Activated CD4-positive, CD25-positive, alpha-beta regulatory T cell treated with anti-CD3 and anti-CD28 coated beads, Interleukin-2, amount 50 U/mL, for 72 hours (primary cell): ENCODE measurements around the gene LRG1.
A peak's percentile ranks its signal among the peaks of the same experiment; 100 is the strongest.
"Not testable (repeated sequence)": the region's sequence is repeated elsewhere in the genome, so short reads cannot be mapped to it uniquely, and the experiment has no call there.

Source experiments
- DNase-seq: peaks from one replicate; pipeline ENCODE4 v3.0.0; 2021

LRG1 gene

DNA sequence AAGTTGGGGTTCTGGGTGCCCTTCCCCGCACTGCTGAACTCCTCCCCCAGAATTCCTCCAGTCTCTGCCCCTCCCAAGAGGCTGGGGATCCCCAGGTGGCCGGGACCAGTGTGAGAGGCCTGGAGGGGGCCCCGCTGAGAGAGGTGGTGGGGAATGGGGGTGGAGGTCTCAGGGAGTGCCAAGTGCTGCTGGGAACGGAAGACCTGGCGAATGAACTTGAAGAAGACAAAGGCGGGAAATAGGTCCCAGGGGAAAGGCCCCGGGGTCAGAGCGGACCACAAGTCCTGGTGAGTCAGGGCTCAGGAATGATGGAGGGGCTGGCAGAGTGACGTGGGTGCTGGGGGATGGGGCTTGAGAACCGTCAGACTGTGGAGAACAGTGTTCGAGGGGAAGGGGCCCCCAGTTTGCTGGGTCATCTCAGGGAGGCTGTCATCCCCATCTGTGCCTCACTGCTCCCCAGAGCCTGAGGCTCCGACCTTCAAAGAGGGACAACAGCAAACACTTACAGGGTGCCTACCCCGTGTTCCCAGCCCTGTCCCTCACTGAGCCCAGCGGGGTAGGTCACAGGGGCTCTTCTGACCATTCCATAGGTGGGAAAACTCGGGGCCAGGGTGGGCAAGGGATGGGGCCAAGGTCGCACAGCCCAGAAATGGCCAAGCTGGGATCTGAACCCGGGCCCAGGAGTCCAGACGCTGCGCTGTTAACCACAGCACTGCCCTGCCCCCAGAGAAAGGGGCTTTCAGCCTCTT is 35.6 kb upstream of the LRG1 start:
- no peak for DNase-seq

- no peak for DNase-seq
Observed at GRCh38 chr19:4573682-4574081, 33.8 kb upstream of the LRG1 start.

DNA sequence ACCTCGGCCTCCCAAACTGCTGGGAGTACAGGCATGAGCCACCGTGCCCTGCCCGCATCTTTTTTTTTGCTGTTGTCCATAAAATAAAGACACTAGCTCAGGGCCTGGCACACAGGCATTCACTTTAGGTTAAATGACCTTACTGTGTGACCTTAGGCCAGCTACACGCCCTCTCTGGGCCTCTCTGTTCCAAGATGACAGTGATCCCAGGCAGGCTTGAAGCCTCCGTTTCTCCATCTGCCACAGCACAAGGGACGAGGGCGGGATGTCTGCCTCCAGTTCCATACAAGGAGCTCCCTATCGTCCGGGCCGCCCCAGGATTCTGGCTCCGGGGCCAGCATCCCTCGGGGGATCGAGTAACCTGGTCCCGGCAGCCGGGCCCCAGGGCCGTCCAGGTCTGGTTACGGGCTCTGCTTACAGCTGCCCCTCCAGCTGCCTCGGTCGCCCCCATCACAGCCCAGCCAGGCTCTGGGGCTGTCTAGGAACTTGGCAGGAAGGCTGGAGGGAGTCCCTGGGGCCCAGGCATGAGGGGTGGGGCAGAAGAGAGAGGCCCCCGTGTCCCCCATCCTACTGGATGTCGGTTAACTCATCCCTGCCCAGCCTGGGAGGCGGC is 31.6 kb upstream of the LRG1 start:
- DNase-seq, result no peak

DNA sequence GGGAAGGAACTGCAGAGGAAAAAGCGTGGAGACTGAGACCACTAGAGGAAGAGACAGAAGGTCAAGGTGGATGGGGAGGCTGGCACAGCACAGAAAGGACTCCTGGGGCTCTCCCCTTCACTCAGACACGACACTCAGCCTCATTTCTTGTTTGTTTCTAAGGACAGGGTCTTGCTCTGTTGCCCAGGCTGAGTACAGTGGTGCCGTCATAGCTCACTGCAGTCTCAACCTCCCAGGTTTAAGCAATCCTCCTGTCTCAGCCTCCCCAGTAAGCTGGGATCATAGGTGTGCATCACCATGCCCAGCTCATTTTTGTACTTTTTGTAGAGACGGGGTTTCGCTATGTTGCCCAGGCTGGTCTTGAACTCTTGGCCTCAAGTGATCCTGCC is 31.1 kb upstream of the LRG1 start:
- DNase-seq, result no peak

GRCh38 chr19:4570402-4570801 is 30.6 kb upstream of the LRG1 start:
- DNase-seq, result no peak

- DNase-seq, result no peak
Observed at GRCh38 chr19:4568886-4569285, 29.1 kb upstream of the LRG1 start.

GRCh38 chr19:4567584-4568071 is 27.8 kb upstream of the LRG1 start:
- peak; percentile 77 for DNase-seq

- no peak for DNase-seq
Observed at GRCh38 chr19:4566402-4567051, 26.7 kb upstream of the LRG1 start.

- not testable (repeated sequence) for DNase-seq
Observed at GRCh38 chr19:4563562-4563961, 23.7 kb upstream of the LRG1 start.

DNA sequence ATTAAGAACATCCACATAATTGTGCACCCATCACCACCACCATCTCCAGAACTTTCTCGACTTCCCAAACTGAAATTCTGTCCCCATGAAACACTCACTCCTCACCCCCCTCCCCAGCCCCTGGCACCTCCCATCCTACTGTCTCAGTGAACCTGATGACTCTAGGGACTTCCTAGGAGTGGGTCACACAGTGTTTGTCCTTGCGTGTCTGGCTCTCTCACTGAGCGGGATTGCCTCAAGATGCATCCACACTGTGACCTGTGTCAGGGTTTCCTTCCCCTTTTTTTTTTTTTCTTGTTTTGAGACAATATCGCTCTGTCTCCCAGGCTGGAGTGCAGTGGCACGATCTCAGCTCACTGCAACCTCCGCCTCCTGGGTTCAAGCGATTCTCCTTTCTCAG is 22.2 kb upstream of the LRG1 start:
- not testable (repeated sequence) for DNase-seq

GRCh38 chr19:4559569-4559968 is 19.7 kb upstream of the LRG1 start, which contains the start of gene SEMA6B:
Gene SEMA6B, minus strand, starts transcription at chr19:4559684. Its CDS starts 1,227 bp downstream, at chr19:4558457.
- DNase-seq, result no peak

- peak; percentile 67 for DNase-seq
Observed at GRCh38 chr19:4557971-4558941, 18.4 kb upstream of the LRG1 start.

DNA sequence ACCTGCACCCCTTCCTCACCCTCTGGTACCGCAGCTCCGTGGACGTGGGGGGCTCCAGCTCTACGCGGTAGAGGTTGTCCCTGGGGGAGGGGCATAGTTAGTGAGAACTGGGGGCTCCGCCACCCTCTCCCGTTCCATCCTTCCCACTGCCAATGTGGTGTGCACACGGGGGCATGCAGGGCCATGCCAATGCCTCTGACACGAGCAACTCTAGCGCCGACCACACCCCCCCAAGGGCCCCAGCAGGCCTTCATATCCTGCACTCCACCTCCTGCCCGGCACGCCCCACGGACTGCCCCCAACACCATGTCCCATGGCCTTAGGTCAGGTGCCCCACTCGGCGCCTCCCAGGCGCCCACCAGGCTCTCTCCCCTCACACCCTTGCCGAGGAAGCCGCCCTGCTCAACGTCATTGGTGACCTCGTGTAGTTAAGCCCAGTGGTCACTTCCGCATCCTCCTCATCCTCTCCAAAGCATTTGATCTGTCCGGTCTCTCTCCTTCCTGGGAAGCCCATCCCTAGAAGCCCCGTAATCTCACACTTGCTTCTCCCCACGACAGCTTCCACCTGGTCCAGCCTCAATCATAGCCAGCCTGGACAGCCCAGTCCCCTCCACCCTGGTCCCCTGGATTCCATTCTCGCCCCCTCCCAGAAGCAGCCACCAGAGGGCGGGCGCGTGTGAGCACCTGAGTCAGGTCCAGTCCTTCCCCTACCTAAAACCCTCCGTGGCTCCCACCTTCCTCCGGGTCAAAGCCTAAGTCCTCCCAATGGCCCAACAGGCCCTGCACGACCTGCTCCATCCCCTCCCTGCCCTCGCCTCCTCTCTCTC is 17.5 kb upstream of the LRG1 start:
- DNase-seq, result no peak

- DNase-seq, result peak; percentile 50
Observed at GRCh38 chr19:4556597-4557127, 16.8 kb upstream of the LRG1 start.

DNA sequence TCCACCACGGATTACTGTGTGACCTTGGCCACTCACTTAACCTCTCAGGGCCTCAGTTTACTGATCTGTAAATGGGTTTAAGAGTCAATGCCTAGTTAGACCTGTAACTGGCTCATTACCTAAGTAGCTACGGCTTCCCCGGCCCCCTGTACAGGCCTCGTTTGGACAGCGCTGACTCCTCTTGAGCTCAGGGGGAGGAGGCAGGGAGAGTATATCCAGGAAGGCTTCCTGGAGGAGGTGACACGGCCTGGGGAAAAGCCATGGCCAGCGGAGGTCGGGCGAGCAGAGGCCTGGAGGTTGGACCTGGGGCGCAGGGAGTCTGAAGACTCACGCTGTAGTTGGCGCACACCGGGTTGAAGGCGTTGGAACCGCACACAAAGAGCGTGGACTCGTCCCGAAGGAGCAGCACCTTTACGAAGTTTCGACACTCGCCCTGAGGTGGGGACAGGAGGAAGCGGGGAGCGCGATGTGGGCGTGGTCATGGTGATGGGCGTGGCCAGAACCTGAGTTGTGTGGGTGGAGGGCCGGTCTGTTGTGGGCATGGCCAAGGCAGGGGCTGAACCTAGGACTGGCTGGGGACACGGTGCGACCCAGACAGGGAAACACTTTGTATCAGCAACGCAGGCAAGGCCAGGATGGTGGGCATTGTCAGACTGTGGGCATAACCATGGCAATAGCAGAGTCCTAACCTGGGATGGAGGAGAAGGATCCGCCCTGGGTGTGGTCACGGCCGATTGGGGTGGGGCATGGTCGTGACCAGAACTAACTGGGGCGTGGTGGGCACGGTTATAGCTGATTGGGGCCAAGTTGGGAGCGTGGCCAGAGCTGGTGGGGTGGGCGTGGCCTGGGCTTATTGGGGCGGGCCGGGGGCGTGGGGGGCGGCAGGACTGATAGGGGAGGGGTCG is 16.1 kb upstream of the LRG1 start:
- DNase-seq, result no peak

DNA sequence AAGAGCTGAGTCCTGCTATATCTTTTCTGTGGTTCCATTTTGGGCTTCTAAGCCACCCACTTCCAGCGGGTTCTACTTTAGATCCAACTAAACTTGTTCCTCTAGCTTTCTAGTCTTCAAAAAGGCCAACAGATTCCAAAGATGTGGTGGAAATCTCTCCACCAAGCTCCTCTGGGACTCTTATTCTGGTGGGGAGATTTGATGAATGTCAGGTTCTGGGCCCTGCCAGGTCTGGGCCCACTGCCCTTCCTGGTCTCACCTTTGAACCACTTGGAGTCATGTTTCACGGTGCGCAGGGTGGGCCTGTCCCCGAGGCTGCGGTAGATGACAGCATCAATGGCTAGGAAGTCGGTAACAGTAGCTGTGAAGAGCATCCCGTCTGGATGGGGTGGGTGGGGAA is 14.9 kb upstream of the LRG1 start:
- DNase-seq, result no peak

DNA sequence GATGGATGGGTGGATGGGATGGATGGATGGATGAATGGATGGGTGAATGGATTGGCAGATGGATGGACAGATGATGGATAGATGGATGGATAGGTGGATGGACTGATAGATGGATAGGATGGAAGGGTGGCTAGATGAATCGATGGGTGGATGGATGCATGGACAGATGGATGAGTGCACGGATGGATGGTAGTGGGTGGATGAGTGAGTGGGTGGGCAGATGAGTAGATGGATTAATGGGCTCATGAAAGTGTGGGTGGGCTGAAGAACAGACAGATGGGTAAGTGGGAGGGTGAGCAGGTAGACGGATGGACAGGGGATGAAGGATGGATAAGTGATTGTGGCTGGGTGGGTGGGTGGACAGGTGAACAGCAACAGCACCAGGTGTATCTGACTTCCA is 13.9 kb upstream of the LRG1 start:
- no peak for DNase-seq

DNA sequence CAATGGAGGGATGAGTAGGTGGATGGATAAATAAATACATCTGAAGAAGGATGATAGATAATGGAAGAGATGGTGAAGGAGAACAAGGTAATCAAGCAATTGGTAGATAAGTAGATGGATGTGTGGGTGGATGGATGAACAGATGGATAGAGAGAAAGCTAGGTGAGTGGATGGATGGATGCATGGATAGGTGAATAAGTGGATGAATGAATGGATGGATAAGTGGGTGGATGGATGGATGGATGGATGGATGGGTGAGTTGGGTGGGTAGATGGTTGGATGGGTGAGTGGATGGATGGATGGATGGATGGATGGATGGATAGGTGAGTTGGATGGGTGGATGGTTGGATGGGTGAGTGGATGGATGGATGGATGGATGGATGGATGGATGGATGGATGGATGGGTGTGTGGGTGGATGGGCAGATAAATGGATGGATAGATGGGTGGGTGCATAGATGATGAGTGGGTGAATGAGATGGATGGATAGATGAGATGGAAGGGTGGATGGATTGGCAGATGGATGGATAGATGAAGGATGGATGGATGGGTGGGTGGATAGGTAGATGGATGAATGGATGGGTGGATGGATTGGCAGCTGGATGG is 13.4 kb upstream of the LRG1 start:
- DNase-seq, result no peak

- DNase-seq, result no peak
Observed at GRCh38 chr19:4552525-4552819, 12.6 kb upstream of the LRG1 start.

- no peak for DNase-seq
Observed at GRCh38 chr19:4550479-4551050, 10.7 kb upstream of the LRG1 start.
